Gastroesophageal sphincter (tissue), 3 donors: ENCODE results near the gene GNS.

Experiments used
- CTCF ChIP-seq, 4 experiments: fragments of 200-600 bp in 2 of 4; fragments of 450-650 bp in 2 of 4; sonication (generic) in 1 of 4; IDR thresholded peaks; one replicate each; pipeline ENCODE4 v1.5.1; 2017 to 2019; ENCODE audit warnings: antibody characterized with exemption in 4 of 4, mild to moderate bottlenecking in 2 of 4, moderate library complexity in 2 of 4
- EP300 ChIP-seq: sonication (generic); formaldehyde crosslinking; IDR thresholded peaks from one replicate; pipeline ENCODE4 v1.6.1; 2017; ENCODE audit warnings: antibody characterized with exemption, mild to moderate bottlenecking
- POLR2AphosphoS5 ChIP-seq: sonication (generic); formaldehyde crosslinking; IDR thresholded peaks from one replicate; pipeline ENCODE4 v1.6.1; 2017; ENCODE audit warnings: antibody characterized with exemption

DNA sequence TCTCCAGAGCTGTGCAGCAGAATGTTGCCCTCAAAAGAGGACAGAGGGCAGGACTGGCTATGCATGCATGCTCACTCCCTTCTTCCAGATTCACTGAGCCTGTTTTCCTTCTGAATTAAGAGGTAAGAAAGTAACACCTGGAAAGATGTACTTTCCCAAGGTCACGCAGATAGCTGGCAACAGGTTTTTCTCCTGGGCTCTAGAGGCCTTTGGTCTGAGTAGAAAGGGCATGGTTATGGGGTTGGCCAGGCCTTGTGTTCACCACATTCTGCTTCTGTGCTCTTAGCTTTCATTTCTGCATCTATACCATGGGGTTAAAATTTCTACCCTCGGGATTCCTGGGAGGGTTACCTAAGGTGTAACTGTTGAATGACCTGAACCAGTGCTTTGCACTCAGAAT, 91.4 kb downstream of the GNS start:
- TF ChIP-seq CTCF (IDR thresholded peaks at IDR 0.05) (no peak), POLR2AphosphoS5 (no peak), EP300 (no peak)
